ENCODE data around the gene SPATA16.

DNA sequence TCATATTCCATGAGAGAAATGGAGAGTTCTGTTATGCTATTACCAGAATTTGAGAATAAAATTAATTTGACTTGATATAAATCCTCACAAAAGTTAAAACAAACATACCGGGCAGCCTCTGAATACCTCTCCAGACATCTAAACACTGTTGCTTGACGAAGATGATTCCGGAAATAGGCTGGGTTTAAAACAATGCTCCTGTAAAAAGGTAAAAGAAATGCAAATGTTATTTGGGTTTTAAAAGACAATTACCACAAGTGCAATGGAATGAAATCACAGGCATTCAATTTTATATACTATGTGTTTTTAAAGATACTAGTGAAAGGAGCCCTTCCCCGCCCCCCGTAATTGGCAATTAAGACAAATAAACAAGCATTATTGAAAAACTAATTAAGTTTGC, 121.7 kb downstream of the SPATA16 start:
- TF ChIP-seq CTCF (conservative IDR thresholded peaks at IDR 0.05; ENCODE audit: low read length) (no peak), EZH2phosphoT487 (IDR thresholded peaks at IDR 0.05; ENCODE audit: borderline replicate concordance) (no peak)

All from Loucy (cell line).